Measurements from ENCODE around the gene LRRC59.
"Not testable (repeated sequence)": the region's sequence is repeated elsewhere in the genome, so short reads cannot be mapped to it uniquely, and the experiment has no call there.

LRRC59 gene

DNA sequence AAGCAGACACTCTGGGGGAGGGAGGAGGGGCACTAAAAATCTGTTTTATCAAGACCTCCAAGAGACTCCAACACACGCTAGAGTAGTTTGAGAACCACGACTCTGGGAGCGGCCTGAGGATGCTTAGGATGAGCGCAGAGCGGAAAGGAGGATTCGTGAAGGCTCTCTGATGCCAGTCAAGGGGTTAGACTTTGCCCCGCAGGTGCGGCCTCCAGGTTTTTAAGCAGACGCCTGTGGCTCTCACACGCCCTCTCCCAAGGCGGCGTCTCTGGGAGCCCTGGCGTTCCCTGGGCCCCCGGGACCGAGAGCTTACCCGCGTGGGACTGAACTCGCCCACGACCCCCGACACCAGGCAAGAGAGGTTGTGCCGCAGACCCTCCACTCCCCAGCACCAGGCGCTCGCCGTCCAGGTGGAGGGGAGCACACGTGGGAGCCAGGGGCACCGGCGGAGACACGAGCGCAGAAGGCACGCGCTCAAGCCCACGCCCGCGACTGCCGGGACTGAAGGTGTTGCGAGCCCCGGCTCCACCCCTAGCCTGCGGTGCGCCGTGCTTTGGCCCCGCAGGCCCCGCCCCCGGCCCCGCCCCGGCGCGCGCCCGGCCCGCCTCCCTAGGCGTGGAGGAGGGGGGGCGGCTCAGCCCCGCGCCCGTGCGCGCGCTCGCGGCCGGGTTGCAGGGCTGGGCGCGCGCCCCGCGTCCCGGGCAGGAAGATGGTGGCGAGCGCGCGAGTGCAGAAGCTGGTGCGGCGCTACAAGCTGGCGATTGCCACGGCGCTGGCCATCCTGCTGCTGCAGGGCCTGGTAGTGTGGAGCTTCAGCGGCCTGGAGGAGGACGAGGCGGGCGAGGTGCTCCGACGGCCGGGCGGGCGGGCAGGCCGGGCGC lies 51.7 kb downstream of the LRRC59 start, which contains the start of gene XYLT2:
TSS of gene XYLT2 (plus strand) at position 695 of the 881 bp plus-strand sequence. CDS start at position 710, 15 bp downstream.
- DNase-seq = peak; percentile 87

DNA sequence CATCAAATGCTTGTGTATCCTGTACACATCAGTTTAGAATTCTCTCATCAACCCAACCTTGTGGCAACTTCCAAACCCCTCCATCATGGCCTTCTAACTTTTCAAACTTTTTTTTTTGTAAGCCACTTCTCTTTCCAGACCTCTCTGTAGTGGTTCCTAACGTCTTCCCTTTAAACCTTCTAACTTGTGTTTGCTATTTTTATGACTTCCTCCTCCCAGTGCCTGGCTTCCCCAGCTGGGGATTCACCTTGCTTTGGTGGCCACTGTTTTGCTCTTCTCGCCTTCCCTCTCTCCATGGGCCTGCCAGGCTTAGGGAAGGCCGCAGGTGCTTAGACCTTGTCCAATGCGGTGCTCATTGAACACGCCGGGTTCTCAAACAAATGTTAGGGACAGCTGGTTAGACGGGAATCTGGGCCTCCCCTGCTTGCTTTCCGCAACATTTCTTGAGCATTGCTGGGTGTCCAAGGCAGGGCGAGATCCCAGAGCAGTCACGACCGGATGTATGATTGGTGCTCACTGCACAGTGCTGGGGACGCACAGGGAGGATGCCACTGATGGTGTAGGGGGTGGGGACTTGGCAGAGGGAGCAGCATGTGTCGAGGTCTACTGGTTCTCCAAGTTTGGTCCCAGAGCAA lies 52.5 kb downstream of the LRRC59 start:
- DNase-seq = no peak

GRCh38 chr17:50339381-50339780 lies 57.9 kb downstream of the LRRC59 start:
- no peak for DNase-seq

DNA sequence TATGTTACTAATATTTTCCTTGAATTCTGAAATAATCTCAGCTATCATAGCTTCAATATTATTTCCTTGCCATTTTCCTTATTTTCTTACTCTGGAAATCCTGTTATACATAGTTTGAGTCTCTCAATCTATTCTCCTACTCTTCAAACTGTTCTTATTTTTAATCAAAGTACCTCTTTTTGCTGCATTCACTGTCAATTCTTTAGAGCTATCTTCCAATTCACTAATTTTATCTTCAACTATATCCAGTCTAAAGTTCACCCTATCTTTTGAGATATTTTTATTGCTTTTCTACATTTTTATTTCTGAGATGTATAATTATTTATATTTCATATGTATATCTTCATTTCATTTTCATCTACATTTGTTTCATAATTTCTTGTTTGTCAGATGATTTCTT lies 58.7 kb downstream of the LRRC59 start:
- DNase-seq = no peak

- no peak for DNase-seq
Measured at GRCh38 chr17:50337956-50338355, 59.4 kb downstream of the LRRC59 start.

DNA sequence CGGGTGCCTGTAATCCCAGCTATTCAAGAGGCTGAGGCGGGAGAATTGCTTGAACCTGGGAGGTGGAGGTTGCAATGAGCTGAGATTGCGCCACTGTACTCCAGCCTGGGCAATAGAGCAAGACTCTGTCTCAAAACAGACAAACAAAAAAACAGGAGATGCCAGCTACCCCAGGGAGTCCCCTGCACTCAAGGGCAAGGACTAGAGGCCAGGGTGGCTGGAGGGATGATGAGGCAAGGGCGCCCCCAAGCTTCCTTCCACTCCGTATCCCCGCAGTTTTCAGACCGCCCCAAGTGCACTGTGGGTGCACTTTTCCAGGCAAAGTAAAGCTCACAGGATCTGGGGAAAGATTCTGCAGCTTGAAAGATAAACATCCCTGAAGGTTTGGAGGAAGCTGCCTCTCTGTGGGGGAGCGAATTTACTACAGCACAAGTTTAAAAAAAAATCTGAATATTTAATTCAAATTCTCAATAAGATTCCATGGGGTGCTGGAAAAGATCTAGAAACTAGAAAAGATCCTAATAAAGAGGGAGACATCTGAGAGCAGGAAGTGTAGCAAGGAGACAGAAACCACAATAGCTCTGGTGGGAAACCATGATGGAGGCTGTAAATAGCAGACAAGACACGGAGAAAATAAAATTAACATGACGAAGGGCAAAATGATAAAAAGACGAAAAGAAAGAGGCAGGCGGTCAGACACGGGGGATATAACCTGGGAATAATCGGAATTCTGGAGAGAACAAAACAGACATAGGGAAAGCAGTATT lies 63.8 kb downstream of the LRRC59 start:
- DNase-seq = not testable (repeated sequence)

GRCh38 chr17:50332196-50332595 lies 65.1 kb downstream of the LRRC59 start:
- DNase-seq = no peak
